Right ventricle myocardium inferior (tissue), 1 donor: ENCODE measurements around the gene TESPA1. TPM values are rescaled to one million over a fixed set of nuclear protein-coding genes. Genes with fewer than 3 reads are reported as not detected.

Source experiments
- ATAC-seq: fragments of 200-7000 bp; cut with Tn5 transposase; one replicate; pipeline ENCODE4 v1.9.1; 2020; ENCODE audit warnings: mild to moderate bottlenecking, moderate library complexity
- DNase-seq: peaks from one replicate; pipeline ENCODE4 v3.0.0; 2021; ENCODE audit errors: missing footprints
- intact Hi-C: fragments of 100-400 bp; cut with DNase I; formaldehyde crosslinking; loops from one replicate; pipeline ENCODE4 v1.11.0; 2022
- total RNA-seq: library from RNA; stranded (reverse); fragmentation: NEBNext Ultra II Directional; extraction: Animal tissue kit (Norgen Biotek cat#: 25700); gene quantifications from one replicate; pipeline ENCODE4 v1.2.1, GENCODE V29; 2021
- donor health status: DM: no; HTN: yes; CAD: no; lungs with severe emphysema.

TESPA1 gene
- total RNA-seq, 1 donor from 2014 or later: 0.70 TPM

GRCh38 chr12:54929998-54930397, 54.6 kb downstream of the TESPA1 start:
- no peak for DNase-seq
- no peak for ATAC-seq
- intact Hi-C loops: no loop called here

DNA sequence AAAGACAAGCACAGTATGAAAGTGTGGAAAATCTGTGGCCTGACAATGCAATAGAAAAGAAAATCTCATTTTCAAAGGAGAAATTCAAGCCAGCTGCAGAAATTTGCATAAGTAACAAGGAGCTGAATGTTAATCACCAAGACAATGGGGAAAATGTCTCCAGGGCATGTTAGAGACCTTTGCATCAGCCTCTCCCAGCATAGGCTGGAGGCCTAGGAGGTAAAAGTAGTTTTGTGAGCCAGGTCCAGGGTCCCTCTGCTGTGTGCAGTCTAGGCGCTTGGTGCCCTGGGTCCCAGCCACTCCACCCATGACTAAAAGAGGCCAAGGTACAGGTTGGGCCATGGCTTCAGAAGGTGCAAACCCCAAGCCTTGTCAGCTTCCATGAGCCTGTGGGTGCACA, 58.3 kb downstream of the TESPA1 start:
- DNase-seq: no peak

GRCh38 chr12:54924972-54925707, 59.4 kb downstream of the TESPA1 start:
- DNase-seq (no peak), ATAC-seq (no peak)
- intact Hi-C loops: no loop called here

More for the DNA sequence above, 58.3 kb downstream of the TESPA1 start:
- no peak for ATAC-seq
- intact Hi-C loops: no loop called here

GRCh38 chr12:54917001-54917488, 67.5 kb downstream of the TESPA1 start:
- no peak for ATAC-seq
- DNase-seq: no peak
- intact Hi-C loops: no loop called here

Other genes with a start within 250 kb of the TESPA1 start
- gene MUCL1, start 130.2 kb downstream of the TESPA1 start, total RNA-seq: not detected
- gene NEUROD4, start 35.2 kb upstream of the TESPA1 start, total RNA-seq: not detected
- gene OR9K2, start 141.6 kb upstream of the TESPA1 start, total RNA-seq: not detected
- not detected for gene OR10A7, start 236.3 kb upstream of the TESPA1 start, total RNA-seq